HG03064 (cell line): ENCODE measurements around the gene CNTNAP5.

ENCODE experiments used
- ATAC-seq: cut with Tn5 transposase; IDR thresholded peaks from one replicate; pipeline ENCODE4 v1.9.1; 2021; ENCODE audit warnings: low read depth; ENCODE audit not compliant: unreplicated experiment

The CNTNAP5 gene

GRCh38 chr2:124533226-124533954 lies 508.3 kb downstream of the CNTNAP5 start:
- no peak for ATAC-seq

GRCh38 chr2:124534028-124534427 lies 508.9 kb downstream of the CNTNAP5 start:
- ATAC-seq: no peak

- ATAC-seq: no peak
Measured at GRCh38 chr2:124535816-124536215, 510.7 kb downstream of the CNTNAP5 start.

GRCh38 chr2:124536591-124536990 lies 511.5 kb downstream of the CNTNAP5 start:
- ATAC-seq: no peak

- no peak for ATAC-seq
Measured at GRCh38 chr2:124538549-124538948, 513.5 kb downstream of the CNTNAP5 start.

- ATAC-seq: no peak
Measured at GRCh38 chr2:124540805-124541204, 515.7 kb downstream of the CNTNAP5 start.

- ATAC-seq: no peak
Measured at GRCh38 chr2:124542932-124543640, 518.0 kb downstream of the CNTNAP5 start.

GRCh38 chr2:124547700-124548099 lies 522.6 kb downstream of the CNTNAP5 start:
- no peak for ATAC-seq

GRCh38 chr2:124558277-124558905 lies 533.3 kb downstream of the CNTNAP5 start:
- no peak for ATAC-seq

- ATAC-seq: no peak
Measured at GRCh38 chr2:124559236-124559635, 534.1 kb downstream of the CNTNAP5 start.

GRCh38 chr2:124560592-124561112 lies 535.6 kb downstream of the CNTNAP5 start:
- ATAC-seq: no peak

- no peak for ATAC-seq
Measured at GRCh38 chr2:124561486-124561885, 536.4 kb downstream of the CNTNAP5 start.

GRCh38 chr2:124563426-124563825 lies 538.3 kb downstream of the CNTNAP5 start:
- no peak for ATAC-seq

- ATAC-seq: no peak
Measured at GRCh38 chr2:124566518-124566970, 541.5 kb downstream of the CNTNAP5 start.

- ATAC-seq: no peak
Measured at GRCh38 chr2:124570872-124571271, 545.8 kb downstream of the CNTNAP5 start.

- no peak for ATAC-seq
Measured at GRCh38 chr2:124571836-124572235, 546.7 kb downstream of the CNTNAP5 start.

GRCh38 chr2:124572934-124573634 lies 548.0 kb downstream of the CNTNAP5 start:
- no peak for ATAC-seq

GRCh38 chr2:124575497-124575896 lies 550.4 kb downstream of the CNTNAP5 start:
- ATAC-seq: no peak

- no peak for ATAC-seq
Measured at GRCh38 chr2:124580263-124580662, 555.2 kb downstream of the CNTNAP5 start.

GRCh38 chr2:124582387-124582786 lies 557.3 kb downstream of the CNTNAP5 start:
- ATAC-seq: no peak

GRCh38 chr2:124584615-124585014 lies 559.5 kb downstream of the CNTNAP5 start:
- no peak for ATAC-seq
